Type B pancreatic cell (in vitro differentiated cells): ENCODE data around the gene COL15A1. TPM values are rescaled to one million over a fixed set of nuclear protein-coding genes. Genes with fewer than 3 reads are reported as not detected.

ENCODE experiments used
- DNase-seq: peaks from one replicate; pipeline ENCODE4 v3.0.0; 2021; ENCODE audit warnings: mixed read lengths; ENCODE audit not compliant: unreplicated experiment; ENCODE audit errors: extremely low spot score
- H3K27ac Mint-ChIP-seq: 2 replicates; pipeline ENCODE4 v1.8.0; 2021; ENCODE audit warnings: mild to moderate bottlenecking, mixed read lengths
- H3K27me3 Mint-ChIP-seq: 2 replicates; pipeline ENCODE4 v1.8.0; 2021; ENCODE audit warnings: mixed read lengths
- H3K36me3 Mint-ChIP-seq: 2 replicates; pipeline ENCODE4 v1.8.0; 2021; ENCODE audit warnings: mixed read lengths
- H3K4me1 Mint-ChIP-seq: one replicate; pipeline ENCODE4 v1.8.0; 2021; ENCODE audit warnings: mixed read lengths; ENCODE audit not compliant: unreplicated experiment
- H3K4me3 Mint-ChIP-seq: 2 replicates; pipeline ENCODE4 v1.8.0; 2021; ENCODE audit warnings: mild to moderate bottlenecking, mixed read lengths
- H3K9me3 Mint-ChIP-seq: 2 replicates; pipeline ENCODE4 v1.8.0; 2021; ENCODE audit warnings: mixed read lengths
- total RNA-seq: library from RNA; stranded (reverse); gene quantifications from 2 replicates; pipeline ENCODE4 v1.2.1, GENCODE V29; 2021; ENCODE audit warnings: low replicate concordance
- TF ChIP-seq, protein P1 (sequence below): fragments of 200-600 bp; sonication (generic); conservative IDR thresholded peaks from 2 replicates; pipeline ENCODE4 v1.5.0; 2021; ENCODE audit warnings: antibody characterized with exemption, mild to moderate bottlenecking

The COL15A1 gene
- total RNA-seq, 1 donor from 2014 or later, result 0.68 TPM

DNA sequence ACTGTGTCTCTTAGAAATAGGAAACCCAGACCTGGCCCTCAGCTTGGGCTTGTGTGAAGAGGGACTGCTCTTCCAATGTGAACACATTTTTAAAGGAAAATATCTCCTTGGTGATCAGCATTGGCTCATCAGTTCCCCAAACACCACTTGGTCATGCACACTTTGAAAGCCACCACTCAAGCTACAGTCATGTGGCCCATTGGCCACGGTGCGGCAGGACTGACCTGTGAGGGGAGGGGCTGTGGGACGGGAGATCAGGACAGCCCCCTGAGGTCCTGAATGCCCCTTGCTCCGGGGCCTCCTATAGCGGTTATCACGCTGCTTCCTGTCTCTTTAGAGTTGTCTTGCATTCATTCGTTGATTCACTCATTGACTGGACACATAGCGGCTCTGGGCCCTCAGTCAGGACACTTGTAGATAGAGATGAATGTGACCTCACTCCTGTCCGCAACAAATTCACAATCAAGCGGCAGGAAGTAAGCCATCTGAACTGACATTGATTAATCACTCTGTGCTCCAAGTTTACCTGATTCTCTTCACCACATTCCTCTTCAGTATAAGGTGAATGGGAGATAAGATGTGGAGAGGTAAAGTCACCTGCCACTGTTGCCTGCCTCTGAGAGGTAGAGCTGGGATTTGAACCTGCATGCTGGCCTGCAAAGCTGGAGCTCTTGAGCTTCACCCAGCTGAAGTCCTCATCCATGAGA lies 73.1 kb downstream of the COL15A1 start:
- peaks cover 4% of the 10 kb centered on the region for H3K9me3 Mint-ChIP-seq
- no peaks in the 10 kb centered on the region for H3K4me1 Mint-ChIP-seq
- DNase-seq, result no peak
- TF ChIP-seq, protein P1, sequence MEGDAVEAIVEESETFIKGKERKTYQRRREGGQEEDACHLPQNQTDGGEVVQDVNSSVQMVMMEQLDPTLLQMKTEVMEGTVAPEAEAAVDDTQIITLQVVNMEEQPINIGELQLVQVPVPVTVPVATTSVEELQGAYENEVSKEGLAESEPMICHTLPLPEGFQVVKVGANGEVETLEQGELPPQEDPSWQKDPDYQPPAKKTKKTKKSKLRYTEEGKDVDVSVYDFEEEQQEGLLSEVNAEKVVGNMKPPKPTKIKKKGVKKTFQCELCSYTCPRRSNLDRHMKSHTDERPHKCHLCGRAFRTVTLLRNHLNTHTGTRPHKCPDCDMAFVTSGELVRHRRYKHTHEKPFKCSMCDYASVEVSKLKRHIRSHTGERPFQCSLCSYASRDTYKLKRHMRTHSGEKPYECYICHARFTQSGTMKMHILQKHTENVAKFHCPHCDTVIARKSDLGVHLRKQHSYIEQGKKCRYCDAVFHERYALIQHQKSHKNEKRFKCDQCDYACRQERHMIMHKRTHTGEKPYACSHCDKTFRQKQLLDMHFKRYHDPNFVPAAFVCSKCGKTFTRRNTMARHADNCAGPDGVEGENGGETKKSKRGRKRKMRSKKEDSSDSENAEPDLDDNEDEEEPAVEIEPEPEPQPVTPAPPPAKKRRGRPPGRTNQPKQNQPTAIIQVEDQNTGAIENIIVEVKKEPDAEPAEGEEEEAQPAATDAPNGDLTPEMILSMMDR, result no peak
- H3K27ac Mint-ChIP-seq, result no peak overlapping the region
- no peak overlapping the region for H3K4me3 Mint-ChIP-seq
- no peaks in the 10 kb centered on the region for H3K27me3 Mint-ChIP-seq
- no peaks in the 10 kb centered on the region for H3K36me3 Mint-ChIP-seq

DNA sequence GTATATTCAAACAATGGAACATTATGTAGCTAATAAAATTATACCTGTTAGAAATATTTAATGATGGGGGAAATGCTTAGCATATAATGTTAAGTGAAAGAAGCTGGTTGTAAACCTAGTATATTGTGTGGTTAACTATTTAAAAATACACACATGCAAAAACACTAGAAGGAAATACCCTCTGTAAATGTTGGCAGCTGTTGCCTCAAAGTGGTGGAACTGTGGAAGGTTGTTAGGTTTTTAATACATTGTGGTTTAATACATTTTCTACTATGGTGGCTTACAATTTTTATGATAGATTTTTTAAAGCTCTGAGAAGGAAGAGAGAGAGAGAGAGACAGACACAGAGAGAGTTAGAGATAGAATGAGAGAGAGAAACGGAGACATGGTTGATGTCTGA lies 74.9 kb downstream of the COL15A1 start:
- TF ChIP-seq, protein P1, result no peak
- H3K27me3 Mint-ChIP-seq, result peaks cover 6% of the 10 kb centered on the region
- H3K4me3 Mint-ChIP-seq, result no peak overlapping the region
- no peaks in the 10 kb centered on the region for H3K4me1 Mint-ChIP-seq
- H3K36me3 Mint-ChIP-seq, result no peaks in the 10 kb centered on the region
- H3K9me3 Mint-ChIP-seq, result no peaks in the 10 kb centered on the region
- no peak for DNase-seq
- no peak overlapping the region for H3K27ac Mint-ChIP-seq

DNA sequence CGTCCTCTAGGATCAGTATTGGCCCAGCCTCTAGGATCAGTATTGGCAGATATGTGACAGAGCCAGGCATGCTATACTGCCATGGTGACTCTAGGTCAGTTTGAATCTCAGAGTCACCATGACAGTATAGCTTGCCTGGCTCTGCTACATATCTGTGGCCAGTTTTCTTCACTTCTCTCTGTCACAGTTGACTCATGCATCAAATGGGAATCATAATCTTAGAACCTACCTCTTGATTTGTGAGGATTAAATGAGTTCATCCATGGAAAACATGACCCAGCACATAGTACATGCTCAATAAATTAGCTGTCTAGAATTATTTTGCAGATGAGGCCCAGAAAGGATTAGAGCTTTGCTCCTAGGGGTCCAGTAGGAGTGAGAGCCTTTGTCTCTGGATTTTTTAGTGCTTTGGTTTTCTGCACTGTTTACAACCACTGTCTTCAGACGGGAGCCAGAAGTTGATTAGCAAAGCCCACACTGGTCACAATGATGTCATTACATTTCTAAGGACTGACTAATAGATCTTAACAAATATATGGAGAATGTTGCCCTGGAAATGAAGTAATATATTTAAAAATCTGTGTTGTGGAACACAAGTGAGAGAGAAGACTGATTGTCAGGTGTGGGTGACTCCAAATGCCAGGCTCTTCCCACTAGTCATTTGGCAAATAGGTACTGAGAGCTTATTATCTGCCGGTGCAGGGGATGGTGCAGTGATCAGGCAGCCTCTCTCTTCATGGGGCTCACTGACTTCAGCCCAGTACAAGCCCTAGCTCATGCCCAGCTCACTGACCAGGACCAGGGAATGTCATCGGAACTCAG lies 76.0 kb downstream of the COL15A1 start:
- Mint-ChIP-seq H3K4me1 (no peaks in the 10 kb centered on the region), H3K27me3 (peaks cover 6% of the 10 kb centered on the region), H3K27ac (no peak overlapping the region), H3K9me3 (no peaks in the 10 kb centered on the region), H3K4me3 (no peak overlapping the region), H3K36me3 (no peaks in the 10 kb centered on the region)
- no peak for DNase-seq
- TF ChIP-seq, protein P1, result no peak

DNA sequence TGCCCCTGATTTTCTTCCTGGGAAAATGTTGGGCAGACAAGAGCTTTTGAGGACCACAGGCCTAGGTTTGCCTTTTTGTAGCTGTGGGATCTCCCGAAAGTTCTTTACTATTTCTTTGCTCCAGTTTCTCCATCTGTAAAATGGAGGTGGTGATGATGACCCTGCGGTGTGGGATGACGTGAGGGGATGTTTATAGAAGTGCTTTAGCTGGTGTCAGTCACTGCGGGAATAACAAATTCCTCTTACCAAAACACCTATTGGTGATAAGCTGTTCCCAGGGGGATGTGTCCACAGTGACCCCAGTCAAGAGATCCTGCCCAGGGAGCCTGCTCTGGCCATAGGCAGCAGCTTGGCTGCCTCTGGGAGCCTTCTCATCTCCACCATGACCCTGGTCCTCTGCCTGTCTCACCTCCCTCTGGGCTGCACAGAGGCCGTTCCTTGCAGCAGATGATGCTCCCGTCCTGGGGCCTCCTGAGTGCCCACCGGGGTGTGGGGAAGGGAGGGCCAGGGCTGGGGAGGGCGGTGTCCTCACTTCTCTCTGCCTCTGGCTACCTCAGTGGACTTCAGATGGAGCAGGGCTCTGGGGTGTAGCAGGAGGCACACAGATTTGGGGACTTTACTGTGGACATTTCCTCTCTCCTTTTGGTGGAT lies 77.2 kb downstream of the COL15A1 start:
- H3K4me3 Mint-ChIP-seq, result no peak overlapping the region
- TF ChIP-seq, protein P1, result no peak
- no peaks in the 10 kb centered on the region for H3K4me1 Mint-ChIP-seq
- H3K27me3 Mint-ChIP-seq, result peaks cover 6% of the 10 kb centered on the region
- H3K9me3 Mint-ChIP-seq, result no peaks in the 10 kb centered on the region
- DNase-seq, result no peak
- no peaks in the 10 kb centered on the region for H3K36me3 Mint-ChIP-seq
- no peak overlapping the region for H3K27ac Mint-ChIP-seq

DNA sequence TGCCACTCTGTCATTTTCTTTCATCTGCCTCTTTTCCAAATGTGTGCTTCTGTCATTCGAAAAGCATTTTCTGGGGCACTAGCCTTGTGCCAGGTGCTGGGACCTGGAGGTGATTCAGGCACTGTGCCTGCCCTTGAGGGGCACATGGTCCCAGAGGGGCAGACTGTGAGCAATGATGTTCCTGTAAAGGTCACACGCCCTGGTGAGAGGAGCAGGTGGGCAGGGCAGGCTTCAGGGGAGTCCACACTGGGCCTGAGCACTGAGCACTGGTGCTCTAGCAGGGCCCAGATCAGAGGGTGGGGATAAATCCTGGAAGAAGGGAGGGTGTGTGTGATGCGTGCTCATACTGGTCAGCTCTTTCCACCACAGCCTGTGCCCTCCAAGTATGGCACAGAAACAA lies 77.8 kb downstream of the COL15A1 start:
- Mint-ChIP-seq H3K36me3 (no peaks in the 10 kb centered on the region), H3K27ac (no peak overlapping the region)

More for the DNA sequence above, 77.8 kb downstream of the COL15A1 start:
- peaks cover 6% of the 10 kb centered on the region for H3K27me3 Mint-ChIP-seq
- no peaks in the 10 kb centered on the region for H3K4me1 Mint-ChIP-seq
- no peaks in the 10 kb centered on the region for H3K9me3 Mint-ChIP-seq
- TF ChIP-seq, protein P1, result no peak
- DNase-seq, result no peak
- H3K4me3 Mint-ChIP-seq, result no peak overlapping the region
